ENCODE data around the gene MEN1.

The MEN1 gene

DNA sequence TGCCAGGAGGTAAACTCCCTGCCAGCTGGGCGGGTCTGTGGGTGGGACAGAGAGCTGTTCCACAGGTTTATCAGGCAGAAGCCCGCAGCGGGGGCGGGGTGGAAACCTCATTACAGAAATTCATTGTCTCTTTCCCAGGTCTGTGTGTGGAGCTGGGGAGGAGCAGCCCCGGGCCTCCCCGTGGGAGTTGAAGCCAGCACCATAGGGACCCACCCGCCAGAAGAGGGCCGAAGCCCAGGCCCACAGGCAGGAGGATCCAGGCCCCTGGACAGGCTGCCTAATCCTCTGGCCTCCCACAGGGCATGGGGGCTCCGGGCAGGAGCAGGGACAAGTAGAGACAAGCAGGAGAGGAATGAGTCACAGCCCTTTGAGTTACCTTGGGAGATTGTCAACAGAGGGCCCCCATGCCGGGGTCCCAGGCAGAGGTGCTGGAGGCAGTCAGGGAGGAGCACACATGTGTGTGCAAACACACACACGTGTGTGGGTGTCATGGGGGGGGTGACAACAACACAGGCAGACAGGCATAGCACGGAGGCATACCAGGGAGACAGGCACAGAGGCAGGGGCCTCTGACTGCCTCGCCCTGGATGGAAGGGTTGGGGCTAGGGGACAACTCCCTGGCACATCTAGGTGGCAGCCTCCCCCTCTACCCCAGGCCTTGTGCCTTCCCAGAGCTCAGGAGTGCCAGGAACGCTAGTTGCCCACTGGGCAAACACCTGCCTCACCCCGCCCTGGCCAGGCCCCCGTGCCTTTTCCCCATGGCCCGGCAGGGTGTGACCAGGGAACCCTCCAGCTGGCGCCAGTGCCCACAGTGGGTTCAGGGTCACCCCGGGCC, 32.7 kb upstream of the MEN1 start (continued):
- TF ChIP-seq RBAK (tag by site-specific recombination; IDR thresholded peaks at IDR 0.05) (no peak), PRDM1 (tag by site-specific recombination; IDR thresholded peaks at IDR 0.05) (no peak), BCL11A (tag by site-specific recombination; IDR thresholded peaks at IDR 0.05; ENCODE audit: low read depth) (peak; percentile 26; the same call in 1 of the 2 replicates), ZNF423 (tag by site-specific recombination; IDR thresholded peaks at IDR 0.05) (peak; percentile 57; the same call in 1 of the 2 replicates), ZNF169 (tag by site-specific recombination; IDR thresholded peaks at IDR 0.05) (no peak), ZNF341 (tag by site-specific recombination; IDR thresholded peaks at IDR 0.05; ENCODE audit: low read depth) (no peak), ZNF184 (tag by site-specific recombination; IDR thresholded peaks at IDR 0.05) (no peak), OVOL3 (tag by site-specific recombination; IDR thresholded peaks at IDR 0.05) (no peak), SP3 (tag by site-specific recombination; IDR thresholded peaks at IDR 0.05) (no peak), ZNF501 (tag by site-specific recombination; IDR thresholded peaks at IDR 0.05) (no peak), GLIS2 (tag by site-specific recombination; IDR thresholded peaks at IDR 0.05) (peak; percentile 94), SCRT2 (tag by site-specific recombination; IDR thresholded peaks at IDR 0.05) (peak; percentile 81), ZNF121 (tag by site-specific recombination; IDR thresholded peaks at IDR 0.05) (no peak), ZNF2 (tag by site-specific recombination; IDR thresholded peaks at IDR 0.05) (no peak), ZNF791 (tag by site-specific recombination; IDR thresholded peaks at IDR 0.05) (no peak), ZEB2 (tag by site-specific recombination; IDR thresholded peaks at IDR 0.05) (peak; percentile 61; the same call in 1 of the 2 replicates), ZBTB21 (tag by site-specific recombination; IDR thresholded peaks at IDR 0.05) (no peak), ZNF175 (tag by site-specific recombination; IDR thresholded peaks at IDR 0.05) (no peak), GLI4 (tag by site-specific recombination; IDR thresholded peaks at IDR 0.05) (no peak), ZNF664 (tag by site-specific recombination; IDR thresholded peaks at IDR 0.05) (no peak)
- TF ChIP-seq, protein P1, sequence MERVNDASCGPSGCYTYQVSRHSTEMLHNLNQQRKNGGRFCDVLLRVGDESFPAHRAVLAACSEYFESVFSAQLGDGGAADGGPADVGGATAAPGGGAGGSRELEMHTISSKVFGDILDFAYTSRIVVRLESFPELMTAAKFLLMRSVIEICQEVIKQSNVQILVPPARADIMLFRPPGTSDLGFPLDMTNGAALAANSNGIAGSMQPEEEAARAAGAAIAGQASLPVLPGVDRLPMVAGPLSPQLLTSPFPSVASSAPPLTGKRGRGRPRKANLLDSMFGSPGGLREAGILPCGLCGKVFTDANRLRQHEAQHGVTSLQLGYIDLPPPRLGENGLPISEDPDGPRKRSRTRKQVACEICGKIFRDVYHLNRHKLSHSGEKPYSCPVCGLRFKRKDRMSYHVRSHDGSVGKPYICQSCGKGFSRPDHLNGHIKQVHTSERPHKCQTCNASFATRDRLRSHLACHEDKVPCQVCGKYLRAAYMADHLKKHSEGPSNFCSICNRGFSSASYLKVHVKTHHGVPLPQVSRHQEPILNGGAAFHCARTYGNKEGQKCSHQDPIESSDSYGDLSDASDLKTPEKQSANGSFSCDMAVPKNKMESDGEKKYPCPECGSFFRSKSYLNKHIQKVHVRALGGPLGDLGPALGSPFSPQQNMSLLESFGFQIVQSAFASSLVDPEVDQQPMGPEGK (tag by site-specific recombination; IDR thresholded peaks at IDR 0.05) = peak; percentile 98
- TF ChIP-seq, protein P2, sequence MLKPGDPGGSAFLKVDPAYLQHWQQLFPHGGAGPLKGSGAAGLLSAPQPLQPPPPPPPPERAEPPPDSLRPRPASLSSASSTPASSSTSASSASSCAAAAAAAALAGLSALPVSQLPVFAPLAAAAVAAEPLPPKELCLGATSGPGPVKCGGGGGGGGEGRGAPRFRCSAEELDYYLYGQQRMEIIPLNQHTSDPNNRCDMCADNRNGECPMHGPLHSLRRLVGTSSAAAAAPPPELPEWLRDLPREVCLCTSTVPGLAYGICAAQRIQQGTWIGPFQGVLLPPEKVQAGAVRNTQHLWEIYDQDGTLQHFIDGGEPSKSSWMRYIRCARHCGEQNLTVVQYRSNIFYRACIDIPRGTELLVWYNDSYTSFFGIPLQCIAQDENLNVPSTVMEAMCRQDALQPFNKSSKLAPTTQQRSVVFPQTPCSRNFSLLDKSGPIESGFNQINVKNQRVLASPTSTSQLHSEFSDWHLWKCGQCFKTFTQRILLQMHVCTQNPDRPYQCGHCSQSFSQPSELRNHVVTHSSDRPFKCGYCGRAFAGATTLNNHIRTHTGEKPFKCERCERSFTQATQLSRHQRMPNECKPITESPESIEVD (tag by site-specific recombination; IDR thresholded peaks at IDR 0.05) = no peak
- TF ChIP-seq, protein P3, sequence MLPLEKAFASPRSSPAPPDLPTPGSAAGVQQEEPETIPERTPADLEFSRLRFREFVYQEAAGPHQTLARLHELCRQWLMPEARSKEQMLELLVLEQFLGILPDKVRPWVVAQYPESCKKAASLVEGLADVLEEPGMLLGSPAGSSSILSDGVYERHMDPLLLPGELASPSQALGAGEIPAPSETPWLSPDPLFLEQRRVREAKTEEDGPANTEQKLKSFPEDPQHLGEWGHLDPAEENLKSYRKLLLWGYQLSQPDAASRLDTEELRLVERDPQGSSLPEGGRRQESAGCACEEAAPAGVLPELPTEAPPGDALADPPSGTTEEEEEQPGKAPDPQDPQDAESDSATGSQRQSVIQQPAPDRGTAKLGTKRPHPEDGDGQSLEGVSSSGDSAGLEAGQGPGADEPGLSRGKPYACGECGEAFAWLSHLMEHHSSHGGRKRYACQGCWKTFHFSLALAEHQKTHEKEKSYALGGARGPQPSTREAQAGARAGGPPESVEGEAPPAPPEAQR (tag by site-specific recombination; IDR thresholded peaks at IDR 0.05) = no peak
- TF ChIP-seq, protein P4, sequence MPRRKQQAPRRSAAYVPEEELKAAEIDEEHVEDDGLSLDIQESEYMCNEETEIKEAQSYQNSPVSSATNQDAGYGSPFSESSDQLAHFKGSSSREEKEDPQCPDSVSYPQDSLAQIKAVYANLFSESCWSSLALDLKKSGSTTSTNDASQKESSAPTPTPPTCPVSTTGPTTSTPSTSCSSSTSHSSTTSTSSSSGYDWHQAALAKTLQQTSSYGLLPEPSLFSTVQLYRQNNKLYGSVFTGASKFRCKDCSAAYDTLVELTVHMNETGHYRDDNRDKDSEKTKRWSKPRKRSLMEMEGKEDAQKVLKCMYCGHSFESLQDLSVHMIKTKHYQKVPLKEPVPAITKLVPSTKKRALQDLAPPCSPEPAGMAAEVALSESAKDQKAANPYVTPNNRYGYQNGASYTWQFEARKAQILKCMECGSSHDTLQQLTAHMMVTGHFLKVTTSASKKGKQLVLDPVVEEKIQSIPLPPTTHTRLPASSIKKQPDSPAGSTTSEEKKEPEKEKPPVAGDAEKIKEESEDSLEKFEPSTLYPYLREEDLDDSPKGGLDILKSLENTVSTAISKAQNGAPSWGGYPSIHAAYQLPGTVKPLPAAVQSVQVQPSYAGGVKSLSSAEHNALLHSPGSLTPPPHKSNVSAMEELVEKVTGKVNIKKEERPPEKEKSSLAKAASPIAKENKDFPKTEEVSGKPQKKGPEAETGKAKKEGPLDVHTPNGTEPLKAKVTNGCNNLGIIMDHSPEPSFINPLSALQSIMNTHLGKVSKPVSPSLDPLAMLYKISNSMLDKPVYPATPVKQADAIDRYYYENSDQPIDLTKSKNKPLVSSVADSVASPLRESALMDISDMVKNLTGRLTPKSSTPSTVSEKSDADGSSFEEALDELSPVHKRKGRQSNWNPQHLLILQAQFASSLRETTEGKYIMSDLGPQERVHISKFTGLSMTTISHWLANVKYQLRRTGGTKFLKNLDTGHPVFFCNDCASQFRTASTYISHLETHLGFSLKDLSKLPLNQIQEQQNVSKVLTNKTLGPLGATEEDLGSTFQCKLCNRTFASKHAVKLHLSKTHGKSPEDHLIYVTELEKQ (tag by site-specific recombination; IDR thresholded peaks at IDR 0.05; ENCODE audit: borderline replicate concordance) = no peak
- TF ChIP-seq, protein P5, sequence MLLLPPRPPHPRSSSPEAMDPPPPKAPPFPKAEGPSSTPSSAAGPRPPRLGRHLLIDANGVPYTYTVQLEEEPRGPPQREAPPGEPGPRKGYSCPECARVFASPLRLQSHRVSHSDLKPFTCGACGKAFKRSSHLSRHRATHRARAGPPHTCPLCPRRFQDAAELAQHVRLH (tag by site-specific recombination; IDR thresholded peaks at IDR 0.05) = no peak
- TF ChIP-seq, protein P6, sequence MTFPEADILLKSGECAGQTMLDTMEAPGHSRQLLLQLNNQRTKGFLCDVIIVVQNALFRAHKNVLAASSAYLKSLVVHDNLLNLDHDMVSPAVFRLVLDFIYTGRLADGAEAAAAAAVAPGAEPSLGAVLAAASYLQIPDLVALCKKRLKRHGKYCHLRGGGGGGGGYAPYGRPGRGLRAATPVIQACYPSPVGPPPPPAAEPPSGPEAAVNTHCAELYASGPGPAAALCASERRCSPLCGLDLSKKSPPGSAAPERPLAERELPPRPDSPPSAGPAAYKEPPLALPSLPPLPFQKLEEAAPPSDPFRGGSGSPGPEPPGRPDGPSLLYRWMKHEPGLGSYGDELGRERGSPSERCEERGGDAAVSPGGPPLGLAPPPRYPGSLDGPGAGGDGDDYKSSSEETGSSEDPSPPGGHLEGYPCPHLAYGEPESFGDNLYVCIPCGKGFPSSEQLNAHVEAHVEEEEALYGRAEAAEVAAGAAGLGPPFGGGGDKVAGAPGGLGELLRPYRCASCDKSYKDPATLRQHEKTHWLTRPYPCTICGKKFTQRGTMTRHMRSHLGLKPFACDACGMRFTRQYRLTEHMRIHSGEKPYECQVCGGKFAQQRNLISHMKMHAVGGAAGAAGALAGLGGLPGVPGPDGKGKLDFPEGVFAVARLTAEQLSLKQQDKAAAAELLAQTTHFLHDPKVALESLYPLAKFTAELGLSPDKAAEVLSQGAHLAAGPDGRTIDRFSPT (tag by site-specific recombination; IDR thresholded peaks at IDR 0.05) = peak; percentile 78

Data from HEK293 (cell line).